Calu3 (cell line): Measurements from ENCODE around the gene MATN1. TPM values are rescaled to one million over a fixed set of nuclear protein-coding genes. Genes with fewer than 3 reads are reported as not detected.

ENCODE experiments used
- BruUV-seq: library from RNA; stranded (reverse); fragments of 400-500 nt; replicated peaks from 2 replicates; lab custom pipeline; 2021; lab: Mats Ljungman, UMichigan
- CTCF ChIA-PET: fragments of 300-600 bp; sonication (Branson Sonifier 250); formaldehyde crosslinking; loops from one replicate; lab custom pipeline; 2022; ENCODE audit warnings: antibody characterized with exemption; lab: Charles Lee
- DNase-seq: peaks from one replicate; pipeline ENCODE4 v3.0.0; 2022
- H3K27ac Mint-ChIP-seq: one replicate; pipeline ENCODE4 v1.8.0; 2022; ENCODE audit warnings: mixed read lengths; ENCODE audit not compliant: unreplicated experiment
- H3K27me3 Mint-ChIP-seq: one replicate; pipeline ENCODE4 v1.8.0; 2022; ENCODE audit warnings: mixed read lengths; ENCODE audit not compliant: unreplicated experiment
- H3K36me3 Mint-ChIP-seq: one replicate; pipeline ENCODE4 v1.8.0; 2022; ENCODE audit warnings: mild to moderate bottlenecking, moderate library complexity, mixed read lengths; ENCODE audit not compliant: insufficient read depth, unreplicated experiment
- H3K4me1 Mint-ChIP-seq: one replicate; pipeline ENCODE4 v1.8.0; 2022; ENCODE audit warnings: mild to moderate bottlenecking, low read depth, mixed read lengths; ENCODE audit not compliant: unreplicated experiment
- H3K4me3 Mint-ChIP-seq: one replicate; pipeline ENCODE4 v1.8.0; 2022; ENCODE audit warnings: mild to moderate bottlenecking, low read depth, moderate library complexity, mixed read lengths; ENCODE audit not compliant: unreplicated experiment
- H3K9me3 Mint-ChIP-seq: one replicate; pipeline ENCODE4 v1.8.0; 2022; ENCODE audit warnings: low read depth, mixed read lengths; ENCODE audit not compliant: unreplicated experiment
- intact Hi-C: fragments of 100-400 bp; cut with micrococcal nuclease; formaldehyde crosslinking; loops from one replicate; pipeline ENCODE4 v1.10.0; 2022; ENCODE audit not compliant: unreplicated experiment
- microRNA-seq: library from miRNA; unstranded; fragments of <30 nt; microRNA quantifications from one replicate; pipeline ENCODE4 v1.2.0, GENCODE V29; 2022
- total RNA-seq: library from RNA; stranded (reverse); gene quantifications from 2 replicates; pipeline ENCODE4 v1.2.3, GENCODE V29; 2022
- TF ChIP-seq, protein P1 (sequence below): fragments of 200-600 bp; IDR thresholded peaks from one replicate; pipeline ENCODE4 v1.8.0; 2022; ENCODE audit warnings: antibody characterized with exemption; ENCODE audit not compliant: unreplicated experiment

Gene MATN1
- total RNA-seq, 1 experiment from 2014 or later, result not detected

DNA sequence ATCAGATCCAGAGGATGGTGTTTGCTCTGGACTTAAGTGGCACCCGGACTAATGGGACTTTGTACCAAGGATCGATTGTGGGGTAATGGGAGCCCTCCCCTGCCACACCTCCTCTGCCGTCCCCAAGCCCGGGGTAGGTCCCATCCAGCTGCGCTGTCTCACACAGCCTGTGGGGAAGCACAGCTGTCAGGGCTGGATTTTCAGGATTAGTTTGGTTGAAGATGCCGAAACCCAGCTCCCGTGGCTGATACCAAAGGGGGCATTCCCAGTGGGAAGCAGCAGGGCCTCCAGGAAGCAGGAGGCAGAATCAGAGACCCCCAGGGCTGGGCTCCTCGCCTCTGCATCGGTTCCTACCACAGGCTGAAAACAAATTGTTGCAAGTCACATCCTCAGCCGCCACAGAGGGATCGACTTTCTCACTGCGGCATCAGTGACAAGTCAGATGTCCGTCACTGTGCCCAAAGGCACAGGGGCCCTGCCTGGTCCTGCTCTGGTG is 59.7 kb downstream of the MATN1 start:
- Mint-ChIP-seq H3K4me3 (no peak overlapping the region), H3K9me3 (no peaks in the 10 kb centered on the region), H3K4me1 (no peaks in the 10 kb centered on the region), H3K27ac (no peak overlapping the region), H3K27me3 (peaks cover 23% of the 10 kb centered on the region), H3K36me3 (no peaks in the 10 kb centered on the region)
- CTCF ChIA-PET, result no interaction called here
- peak; percentile 40 for DNase-seq
- TF ChIP-seq, protein P1, sequence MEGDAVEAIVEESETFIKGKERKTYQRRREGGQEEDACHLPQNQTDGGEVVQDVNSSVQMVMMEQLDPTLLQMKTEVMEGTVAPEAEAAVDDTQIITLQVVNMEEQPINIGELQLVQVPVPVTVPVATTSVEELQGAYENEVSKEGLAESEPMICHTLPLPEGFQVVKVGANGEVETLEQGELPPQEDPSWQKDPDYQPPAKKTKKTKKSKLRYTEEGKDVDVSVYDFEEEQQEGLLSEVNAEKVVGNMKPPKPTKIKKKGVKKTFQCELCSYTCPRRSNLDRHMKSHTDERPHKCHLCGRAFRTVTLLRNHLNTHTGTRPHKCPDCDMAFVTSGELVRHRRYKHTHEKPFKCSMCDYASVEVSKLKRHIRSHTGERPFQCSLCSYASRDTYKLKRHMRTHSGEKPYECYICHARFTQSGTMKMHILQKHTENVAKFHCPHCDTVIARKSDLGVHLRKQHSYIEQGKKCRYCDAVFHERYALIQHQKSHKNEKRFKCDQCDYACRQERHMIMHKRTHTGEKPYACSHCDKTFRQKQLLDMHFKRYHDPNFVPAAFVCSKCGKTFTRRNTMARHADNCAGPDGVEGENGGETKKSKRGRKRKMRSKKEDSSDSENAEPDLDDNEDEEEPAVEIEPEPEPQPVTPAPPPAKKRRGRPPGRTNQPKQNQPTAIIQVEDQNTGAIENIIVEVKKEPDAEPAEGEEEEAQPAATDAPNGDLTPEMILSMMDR, result no peak
- BruUV-seq, result no TSS peak
- intact Hi-C loops, result no loop called here

DNA sequence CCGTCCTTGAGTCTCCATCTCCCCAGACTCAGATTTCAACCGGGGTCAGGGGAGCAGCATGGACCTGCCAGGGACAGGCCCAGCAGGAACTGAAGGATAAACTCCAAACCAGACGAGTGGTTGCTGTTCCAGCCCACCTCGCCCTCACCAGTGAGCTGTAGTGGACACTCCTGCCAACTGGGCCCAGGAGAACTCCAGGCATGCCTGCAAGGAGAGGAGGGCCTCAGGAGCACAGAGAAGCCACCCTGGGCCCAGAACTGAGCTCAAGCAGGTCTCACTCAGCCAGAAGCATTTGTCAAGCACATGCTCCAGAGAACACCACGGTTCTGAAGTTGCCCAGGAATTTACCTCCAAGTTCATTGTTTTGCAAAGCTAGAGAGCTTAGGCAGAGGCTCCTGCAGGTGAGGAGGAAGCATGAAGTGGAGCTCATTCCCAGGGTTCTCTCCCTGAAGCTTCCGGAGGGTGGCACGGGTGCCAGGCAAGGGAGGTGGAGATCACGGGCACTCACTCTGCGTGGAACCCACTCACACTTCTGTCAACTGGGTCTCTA is 61.0 kb downstream of the MATN1 start:
- H3K27ac Mint-ChIP-seq, result no peak overlapping the region
- intact Hi-C loops, result no loop called here
- H3K9me3 Mint-ChIP-seq, result no peaks in the 10 kb centered on the region
- CTCF ChIA-PET, result no interaction called here
- peaks cover 26% of the 10 kb centered on the region for H3K27me3 Mint-ChIP-seq
- DNase-seq, result no peak
- TF ChIP-seq, protein P1, result no peak
- H3K4me3 Mint-ChIP-seq, result no peak overlapping the region
- BruUV-seq, result no TSS peak
- H3K36me3 Mint-ChIP-seq, result no peaks in the 10 kb centered on the region
- peaks cover 10% of the 10 kb centered on the region for H3K4me1 Mint-ChIP-seq

DNA sequence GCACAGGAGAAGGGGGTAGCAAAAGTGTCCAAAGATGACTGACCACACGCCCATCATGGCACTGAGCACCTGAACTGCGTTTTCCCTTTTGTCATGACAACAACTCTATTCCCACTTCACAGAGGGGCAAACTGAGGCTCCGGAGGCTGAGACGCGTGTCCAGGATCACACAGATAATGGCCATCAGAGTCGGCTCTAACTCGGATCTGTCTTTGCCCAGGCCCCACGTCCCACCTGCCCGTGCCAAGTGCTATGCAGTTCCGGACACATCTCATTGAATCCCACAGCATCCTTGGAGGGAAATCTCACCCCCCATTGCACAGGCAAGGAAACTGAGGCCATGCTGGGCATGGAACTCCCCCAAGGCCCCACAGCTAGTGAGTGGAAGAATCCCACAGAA is 62.1 kb downstream of the MATN1 start:
- intact Hi-C loops, result no loop called here
- BruUV-seq, result no TSS peak

More for the DNA sequence above, 62.1 kb downstream of the MATN1 start:
- Mint-ChIP-seq H3K27ac (no peak overlapping the region), H3K4me3 (no peak overlapping the region), H3K4me1 (peaks cover 10% of the 10 kb centered on the region), H3K9me3 (no peaks in the 10 kb centered on the region), H3K36me3 (no peaks in the 10 kb centered on the region), H3K27me3 (peaks cover 26% of the 10 kb centered on the region)
- no peak for DNase-seq
- TF ChIP-seq, protein P1, result no peak
- CTCF ChIA-PET, result no interaction called here

Small RNAs within 50 kb of the gene (microRNA-seq; reads per million reads assigned to microRNA genes)
- gene MIR4420, result not detected

Other genes starting within 250 kb of the MATN1 start
- not detected in 2 replicates for gene LAPTM5, start 34.2 kb upstream of the MATN1 start, total RNA-seq
- 15.0 and 20.5 TPM in 2 replicates for gene SDC3, start 185.2 kb upstream of the MATN1 start, total RNA-seq